GM12891 (cell line): ENCODE measurements around the gene LRRC56.

Experiments
- DNase-seq: peaks from one replicate; pipeline ENCODE4 v3.0.0; 2011; ENCODE audit warnings: low spot score; ENCODE audit not compliant: insufficient read length
- FAIRE-seq: peaks from 2 replicates; lab custom pipeline; 2011; peaks lifted over from hg19 to GRCh38; lab: Jason Lieb, UNC
- PAX5 ChIP-seq: IDR thresholded peaks from 2 replicates; pipeline ENCODE4 v1.6.1; 2011; ENCODE audit warnings: low read length, moderate library complexity, mild to moderate bottlenecking; ENCODE audit not compliant: insufficient read depth, severe bottlenecking
- POLR2A ChIP-seq: IDR thresholded peaks from 2 replicates; pipeline ENCODE4 v1.6.1; 2011; ENCODE audit warnings: low read depth, low read length, control low read depth
- POLR2AphosphoS5 ChIP-seq: IDR thresholded peaks from 2 replicates; pipeline ENCODE4 v1.6.1; 2011; ENCODE audit warnings: low read depth, low read length, control low read depth
- POU2F2 ChIP-seq: IDR thresholded peaks from 2 replicates; pipeline ENCODE4 v1.6.1; 2011; ENCODE audit warnings: low read depth, mild to moderate bottlenecking, control low read depth, low read length, moderate library complexity
- SPI1 ChIP-seq: IDR thresholded peaks from 2 replicates; pipeline ENCODE4 v1.6.1; 2011; ENCODE audit warnings: low read depth, low read length, control low read depth
- TAF1 ChIP-seq: IDR thresholded peaks from 2 replicates; pipeline ENCODE4 v1.6.1; 2011; ENCODE audit warnings: low read depth, low read length, control low read depth

LRRC56 gene

DNA sequence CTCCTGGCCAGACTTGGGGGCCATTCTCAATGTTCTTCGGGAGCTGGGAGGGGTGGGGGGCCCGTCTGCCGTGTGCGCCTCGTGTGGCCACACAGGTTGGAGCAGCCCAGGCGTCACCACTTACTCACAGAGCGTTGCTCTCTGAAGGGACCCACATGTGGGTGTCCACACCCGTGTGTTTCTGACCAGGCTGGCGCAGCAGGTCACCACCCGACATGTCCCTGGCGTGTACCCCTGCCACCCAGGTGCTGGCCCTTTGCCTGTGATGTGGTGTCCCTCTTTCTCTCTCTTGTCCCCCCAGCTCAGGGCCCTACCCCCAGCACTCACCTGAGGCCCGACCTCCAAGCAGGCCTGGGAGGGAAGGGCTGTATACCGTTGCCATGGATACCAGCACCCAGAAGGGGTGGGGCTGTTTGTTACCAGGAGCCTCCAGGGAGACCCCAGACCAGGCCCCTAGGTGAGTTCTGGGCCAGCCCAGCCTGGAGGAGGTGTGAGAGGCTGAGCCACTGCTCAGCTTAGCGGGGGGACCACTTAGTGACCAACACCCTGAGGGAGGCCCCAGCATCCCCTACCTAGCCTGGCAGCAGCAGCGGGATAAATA, 21.8 kb downstream of the LRRC56 start:
- DNase-seq (no peak), FAIRE-seq (no peak)
- no peak for TF ChIP-seq POLR2A
- no peak for TF ChIP-seq POU2F2
- TF ChIP-seq PAX5 = no peak
- no peak for TF ChIP-seq SPI1

DNA sequence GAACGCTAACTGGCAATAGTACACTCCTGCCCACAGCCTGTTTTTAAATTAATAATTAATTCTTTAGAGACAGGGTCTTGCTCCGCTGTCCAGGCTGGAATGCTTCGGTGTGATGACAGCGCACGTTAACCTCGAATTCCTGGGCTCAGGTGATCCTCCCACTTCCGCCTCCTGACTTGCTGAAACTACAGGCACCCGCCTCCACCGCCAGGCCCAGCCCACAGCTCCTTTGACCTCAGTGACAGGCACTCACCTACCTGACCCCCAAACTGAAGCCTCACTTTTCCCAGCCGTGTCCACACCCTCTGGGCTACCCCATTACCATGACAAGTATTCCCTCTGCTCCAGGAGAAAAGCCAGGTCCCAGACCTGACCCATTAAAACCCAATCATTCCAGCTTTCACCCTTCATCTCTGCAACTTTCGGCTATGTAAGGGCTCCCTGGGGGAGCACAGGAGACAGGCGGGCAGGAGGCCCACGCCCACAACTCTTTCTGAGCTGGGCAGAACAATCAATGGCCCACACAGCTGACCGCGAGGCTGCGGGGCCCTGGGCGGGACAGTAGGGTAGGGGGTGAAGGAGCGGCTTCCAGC, 22.5 kb downstream of the LRRC56 start:
- TF ChIP-seq TAF1 (no peak), POLR2AphosphoS5 (no peak), POLR2A (no peak), PAX5 (no peak), SPI1 (no peak), POU2F2 (no peak)
- FAIRE-seq (no peak), DNase-seq (no peak)

DNA sequence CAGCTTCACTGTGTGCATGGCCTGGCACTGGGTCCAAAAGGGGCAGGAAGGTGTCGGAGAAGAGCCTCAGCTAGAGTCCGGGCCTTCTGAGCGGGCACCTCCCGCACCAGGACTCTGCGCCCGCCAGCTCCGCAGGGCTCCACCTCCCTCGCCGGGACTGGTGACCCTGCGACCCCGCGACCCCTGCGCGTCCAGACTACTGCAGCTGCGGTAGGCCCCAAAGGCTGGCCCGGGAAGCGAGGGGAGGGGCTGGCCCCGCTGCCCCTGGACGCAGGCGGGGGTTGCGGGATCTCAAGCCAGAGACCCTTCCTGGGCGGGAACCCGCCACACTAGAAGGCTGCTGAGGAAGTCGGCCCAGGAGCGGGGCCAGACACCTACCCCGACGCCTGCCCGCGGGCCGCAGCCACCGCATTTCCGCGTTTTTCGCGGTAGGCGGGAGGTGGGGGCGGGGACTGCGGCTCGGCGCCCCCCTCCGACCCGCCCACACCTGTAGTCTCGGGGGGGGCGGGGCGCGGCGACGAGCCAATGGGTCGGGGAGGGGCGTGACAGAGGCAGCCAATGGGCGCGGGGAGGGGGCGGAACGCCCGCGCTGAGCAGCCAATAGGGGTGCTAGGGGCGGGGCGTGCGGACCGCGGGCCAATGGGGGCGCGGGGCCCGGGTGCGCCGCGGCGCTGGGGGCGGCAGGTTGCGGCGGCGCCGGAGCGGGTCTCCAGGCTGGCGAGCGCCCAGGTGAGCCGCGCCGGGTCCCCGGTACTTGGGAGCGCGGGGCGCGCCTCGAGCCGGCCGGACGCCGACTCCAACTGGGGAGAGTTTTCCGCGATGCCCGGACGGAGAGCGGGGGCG, 23.2 kb downstream of the LRRC56 start, which contains the start of the genes LMNTD2 and RASSF7:
Gene LMNTD2 (minus strand): TSS at position 434 of the 843 bp plus-strand sequence. CDS start 22 bp downstream, at position 412.
Gene RASSF7 (plus strand): TSS at position 666 of the 843 bp plus-strand sequence. CDS start 799 bp downstream, outside the sequence.
- DNase-seq = peak; percentile 100
- peak; percentile 99 for FAIRE-seq
- no peak for TF ChIP-seq POLR2AphosphoS5

DNA sequence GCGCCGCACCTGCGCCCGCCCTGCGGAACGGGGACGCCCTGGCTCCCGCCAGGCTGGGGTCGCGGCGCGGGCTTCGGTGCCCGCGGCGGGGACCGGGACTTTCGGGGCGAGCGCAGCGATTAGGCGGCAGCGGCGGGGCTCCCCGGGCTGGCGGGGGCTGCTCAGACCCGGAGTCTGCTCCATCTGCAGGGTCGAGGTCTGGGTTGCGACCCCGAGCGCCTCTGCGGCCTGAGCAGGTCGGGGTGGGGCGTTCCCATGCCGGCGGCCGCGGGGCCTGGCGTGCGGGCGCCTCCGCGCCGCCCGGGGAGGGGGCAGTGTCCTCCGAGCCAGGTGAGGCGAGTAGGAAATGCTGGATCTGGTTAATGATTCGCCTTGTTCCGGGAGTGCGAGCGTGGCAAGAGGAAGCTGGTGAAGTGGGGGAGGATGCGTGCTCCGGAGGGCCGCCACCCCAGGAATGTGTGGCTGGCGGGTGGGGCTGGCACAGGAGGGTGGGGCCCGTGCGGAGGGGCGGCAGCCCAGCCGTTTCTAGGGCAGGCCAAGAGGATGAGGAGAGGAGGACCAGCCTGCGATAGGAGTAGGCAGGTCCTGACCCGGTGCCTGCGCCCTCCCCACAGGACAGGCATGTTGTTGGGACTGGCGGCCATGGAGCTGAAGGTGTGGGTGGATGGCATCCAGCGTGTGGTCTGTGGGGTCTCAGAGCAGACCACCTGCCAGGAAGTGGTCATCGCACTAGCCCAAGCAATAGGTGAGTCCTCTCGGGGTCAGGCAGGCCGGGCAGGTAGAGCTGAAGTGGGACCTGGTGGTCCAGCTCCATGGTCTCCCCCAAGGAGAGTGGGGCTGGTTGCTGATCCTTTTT, 24.0 kb downstream of the LRRC56 start:
- FAIRE-seq (peak; percentile 57), DNase-seq (no peak)
- TF ChIP-seq POLR2A = no peak
- no peak for TF ChIP-seq PAX5
- TF ChIP-seq POU2F2 = no peak
- no peak for TF ChIP-seq SPI1

GRCh38 chr11:562046-562645, 24.8 kb downstream of the LRRC56 start:
- DNase-seq = no peak
- no peak for TF ChIP-seq PAX5
- no peak for TF ChIP-seq POU2F2
- TF ChIP-seq POLR2A = no peak
- FAIRE-seq = no peak

DNA sequence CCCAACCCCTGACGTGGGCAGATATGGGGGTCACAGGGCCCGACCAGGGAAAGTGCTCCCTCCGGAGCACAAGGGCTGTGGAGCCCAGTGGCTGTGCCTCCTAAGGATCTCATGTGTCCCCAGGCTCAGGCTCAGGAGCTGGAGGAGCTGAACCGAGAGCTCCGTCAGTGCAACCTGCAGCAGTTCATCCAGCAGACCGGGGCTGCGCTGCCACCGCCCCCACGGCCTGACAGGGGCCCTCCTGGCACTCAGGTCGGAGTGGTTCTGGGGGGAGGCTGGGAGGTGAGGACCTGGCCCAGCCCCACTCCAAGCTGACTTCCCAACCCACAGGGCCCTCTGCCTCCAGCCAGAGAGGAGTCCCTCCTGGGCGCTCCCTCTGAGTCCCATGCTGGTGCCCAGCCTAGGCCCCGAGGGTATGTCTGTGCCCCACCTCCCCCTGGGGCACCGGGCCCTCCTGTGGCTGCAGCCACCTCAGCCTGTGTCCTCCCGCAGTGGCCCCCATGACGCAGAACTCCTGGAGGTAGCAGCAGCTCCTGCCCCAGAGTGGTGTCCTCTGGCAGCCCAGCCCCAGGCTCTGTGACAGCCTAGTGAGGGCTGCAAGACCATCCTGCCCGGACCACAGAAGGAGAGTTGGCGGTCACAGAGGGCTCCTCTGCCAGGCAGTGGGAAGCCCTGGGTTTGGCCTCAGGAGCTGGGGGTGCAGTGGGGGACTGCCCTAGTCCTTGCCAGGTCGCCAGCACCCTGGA, 25.9 kb downstream of the LRRC56 start:
- DNase-seq (no peak), FAIRE-seq (no peak)
- TF ChIP-seq POLR2AphosphoS5 (no peak), PAX5 (no peak), SPI1 (no peak), TAF1 (no peak), POU2F2 (no peak), POLR2A (no peak)

- DNase-seq (no peak), FAIRE-seq (no peak)
Observed at GRCh38 chr11:563812-564578, 26.7 kb downstream of the LRRC56 start.

GRCh38 chr11:565921-566509, 28.7 kb downstream of the LRRC56 start:
- FAIRE-seq (no peak), DNase-seq (no peak)
- no peak for TF ChIP-seq TAF1

More at GRCh38 chr11:563812-564578, 26.7 kb downstream of the LRRC56 start:
- TF ChIP-seq SPI1 (no peak), TAF1 (no peak), POU2F2 (no peak), PAX5 (no peak), POLR2AphosphoS5 (no peak), POLR2A (no peak)
